RWPE1 (cell line): ENCODE data around the gene SLC45A1.

Experiments used
- CTCF ChIA-PET: fragments of 350-600 bp; sonication (Branson Sonifier 250); formaldehyde crosslinking; extraction: SDS; loops from one replicate; lab custom pipeline; 2021; lab: Yijun Ruan, JAX
- POLR2A ChIA-PET: fragments of 400-600 bp; formaldehyde crosslinking; extraction: SDS; loops from one replicate; lab custom pipeline; 2020; ENCODE audit warnings: antibody characterized with exemption; ENCODE audit not compliant: low non-redundant PET; lab: Yijun Ruan, JAX
- DNase-seq: peaks from one replicate; pipeline ENCODE4 v3.0.0; 2012; ENCODE audit warnings: low spot score
- H3K27ac ChIP-seq: fragments of 450-650 bp; 2 replicates; pipeline ENCODE4 v1.5.1; 2017
- CTCF ChIP-seq: fragments of 450-650 bp; conservative IDR thresholded peaks from 2 replicates; pipeline ENCODE4 v1.5.1; 2017; ENCODE audit warnings: low read depth, mild to moderate bottlenecking

Gene SLC45A1

GRCh38 chr1:8293641-8294169 is 24.2 kb upstream of the SLC45A1 start:
- H3K27ac ChIP-seq: no peak overlapping the region
- no peak for DNase-seq
- ChIA-PET CTCF (interaction anchor here (0.6 to 0.8 kb wide), 3 partner anchors 20 to 624 kb away, joined by 3 to 4 read pairs (median 3); no protein-coding TSS in a partner anchor), POLR2A (no interaction called here)
- no peak for TF ChIP-seq CTCF

- ChIA-PET CTCF (interaction anchor here (0.5 to 0.8 kb wide), 3 partner anchors 12 to 625 kb away, joined by 3 to 4 read pairs (median 3); no protein-coding TSS in a partner anchor), POLR2A (no interaction called here)
- TF ChIP-seq CTCF: no peak
- no peak for DNase-seq
- no peak overlapping the region for H3K27ac ChIP-seq
These were observed 23.7 kb upstream of the SLC45A1 start for GRCh38 chr1:8294170-8294697.

- no peak overlapping the region for H3K27ac ChIP-seq
- CTCF ChIA-PET: no interaction called here
- no peak for DNase-seq
- TF ChIP-seq CTCF: no peak
- POLR2A ChIA-PET: no interaction called here
These were observed 20.7 kb upstream of the SLC45A1 start for GRCh38 chr1:8297245-8297644.

- ChIA-PET CTCF (interaction anchor here (0.7 kb wide), 1 partner anchor 434 kb away, joined by 3 read pairs; no protein-coding TSS in a partner anchor), POLR2A (no interaction called here)
- H3K27ac ChIP-seq: no peak overlapping the region
- no peak for DNase-seq
- TF ChIP-seq CTCF: no peak
These were observed 18.0 kb upstream of the SLC45A1 start for GRCh38 chr1:8299963-8300362.

- POLR2A ChIA-PET: no interaction called here
- DNase-seq: no peak
- CTCF ChIA-PET: interaction anchor here (0.6 to 1.5 kb wide), 5 partner anchors 12 to 1518 kb away, joined by 3 to 5 read pairs (median 3); no protein-coding TSS in a partner anchor
These were observed 15.6 kb upstream of the SLC45A1 start for GRCh38 chr1:8302081-8302956.

More at GRCh38 chr1:8302081-8302956, 15.6 kb upstream of the SLC45A1 start:
- no peak for TF ChIP-seq CTCF
- no peak overlapping the region for H3K27ac ChIP-seq
